Ovary (tissue), 3 donors: ENCODE measurements around the gene SHROOM3.

Source experiments
- CTCF ChIP-seq, 3 donors: fragments of 450-650 bp in 2 of 3; fragments of 200-600 bp in 1 of 3; IDR thresholded peaks; one replicate each; pipeline versions ENCODE4 v1.5.1 to v1.8.0; 2016 to 2022; ENCODE audit warnings: antibody characterized with exemption in 3 of 3, mild to moderate bottlenecking in 1 of 3
- POLR2A ChIP-seq: fragments of 450-650 bp; IDR thresholded peaks from one replicate; pipeline ENCODE4 v1.6.1; 2017; ENCODE audit warnings: antibody characterized with exemption, mild to moderate bottlenecking, moderate library complexity
- donor health status: DM: no; HTN: no; CAD: no.

GRCh38 chr4:76607846-76608245 is 172.8 kb downstream of the SHROOM3 start:
- no peak for TF ChIP-seq CTCF (IDR thresholded peaks at IDR 0.05)
- TF ChIP-seq POLR2A, result no peak
